ENCODE measurements around the gene PDGFD. TPM values are rescaled to one million over a fixed set of nuclear protein-coding genes. Genes with fewer than 3 reads are reported as not detected.

PDGFD gene
- total and polyA plus RNA-seq, 2 donors (not counting 1 experiment from before 2014, with no cell fraction given), result 1.3 TPM

DNA sequence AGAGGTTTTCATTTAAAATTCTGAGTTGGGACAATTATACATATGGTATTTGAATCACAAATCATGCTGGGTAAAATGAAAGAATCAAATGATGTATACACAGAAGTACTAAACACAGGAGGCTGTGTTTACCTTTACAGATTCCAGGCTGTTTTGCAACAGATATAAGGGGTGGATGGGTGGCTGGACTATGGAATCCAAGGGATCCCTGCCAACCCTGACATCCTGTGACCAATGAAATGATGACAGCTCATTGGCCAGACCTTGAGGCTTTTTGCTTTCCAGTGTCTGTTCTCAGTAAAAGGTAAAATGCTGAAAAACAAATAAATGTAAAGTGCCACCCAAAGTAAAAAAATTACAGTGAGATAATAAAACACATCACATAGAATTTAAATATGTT lies 130.8 kb downstream of the PDGFD start:
- Histone ChIP-seq H3K4me1 (ENCODE audit: control insufficient read depth, extremely low read depth, insufficient read depth, low read length) (no peaks in the 10 kb centered on the region), H2AFZ (ENCODE audit: low read length) (no peak overlapping the region), H3K79me2 (ENCODE audit: control insufficient read depth, insufficient read depth, low read length) (no peaks in the 10 kb centered on the region), H3K9ac (ENCODE audit: insufficient read depth, low read length) (no peak overlapping the region), H4K20me1 (ENCODE audit: control insufficient read depth, extremely low read depth, insufficient read depth, low read length) (no peaks in the 10 kb centered on the region), H3K4me2 (ENCODE audit: extremely low read depth, insufficient read depth, low read length) (no peak overlapping the region), H3K36me3 (ENCODE audit: control insufficient read depth, insufficient read depth, low read length) (no peaks in the 10 kb centered on the region), H3K27me3 (ENCODE audit: control insufficient read depth, insufficient read depth, low read length) (no peaks in the 10 kb centered on the region), H3K27ac (ENCODE audit: insufficient read depth, low read length) (no peak overlapping the region), H3K9me3 (ENCODE audit: control insufficient read depth, insufficient read depth, low read depth, low read length) (no peaks in the 10 kb centered on the region), H3K4me3 (replicated peaks in 1 of 4; ENCODE audit: control extremely low read depth in 1 of 4, insufficient read depth in 1 of 4, low read depth in 3 of 4, low read length in 4 of 4) (no peak overlapping the region)
- TF ChIP-seq, protein P1, sequence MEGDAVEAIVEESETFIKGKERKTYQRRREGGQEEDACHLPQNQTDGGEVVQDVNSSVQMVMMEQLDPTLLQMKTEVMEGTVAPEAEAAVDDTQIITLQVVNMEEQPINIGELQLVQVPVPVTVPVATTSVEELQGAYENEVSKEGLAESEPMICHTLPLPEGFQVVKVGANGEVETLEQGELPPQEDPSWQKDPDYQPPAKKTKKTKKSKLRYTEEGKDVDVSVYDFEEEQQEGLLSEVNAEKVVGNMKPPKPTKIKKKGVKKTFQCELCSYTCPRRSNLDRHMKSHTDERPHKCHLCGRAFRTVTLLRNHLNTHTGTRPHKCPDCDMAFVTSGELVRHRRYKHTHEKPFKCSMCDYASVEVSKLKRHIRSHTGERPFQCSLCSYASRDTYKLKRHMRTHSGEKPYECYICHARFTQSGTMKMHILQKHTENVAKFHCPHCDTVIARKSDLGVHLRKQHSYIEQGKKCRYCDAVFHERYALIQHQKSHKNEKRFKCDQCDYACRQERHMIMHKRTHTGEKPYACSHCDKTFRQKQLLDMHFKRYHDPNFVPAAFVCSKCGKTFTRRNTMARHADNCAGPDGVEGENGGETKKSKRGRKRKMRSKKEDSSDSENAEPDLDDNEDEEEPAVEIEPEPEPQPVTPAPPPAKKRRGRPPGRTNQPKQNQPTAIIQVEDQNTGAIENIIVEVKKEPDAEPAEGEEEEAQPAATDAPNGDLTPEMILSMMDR (conservative IDR thresholded peaks at IDR 0.05 in 1 of 2, IDR thresholded peaks at IDR 0.05 in 1 of 2; ENCODE audit: low read depth in 1 of 2, low read length in 2 of 2), result no peak
- TF ChIP-seq EZH2 (IDR thresholded peaks at IDR 0.05; ENCODE audit: low read length, missing control alignments), result no peak
- DNase-seq (ENCODE audit: low read depth in 2 of 2), result peak; percentile 81 to 87

DNA sequence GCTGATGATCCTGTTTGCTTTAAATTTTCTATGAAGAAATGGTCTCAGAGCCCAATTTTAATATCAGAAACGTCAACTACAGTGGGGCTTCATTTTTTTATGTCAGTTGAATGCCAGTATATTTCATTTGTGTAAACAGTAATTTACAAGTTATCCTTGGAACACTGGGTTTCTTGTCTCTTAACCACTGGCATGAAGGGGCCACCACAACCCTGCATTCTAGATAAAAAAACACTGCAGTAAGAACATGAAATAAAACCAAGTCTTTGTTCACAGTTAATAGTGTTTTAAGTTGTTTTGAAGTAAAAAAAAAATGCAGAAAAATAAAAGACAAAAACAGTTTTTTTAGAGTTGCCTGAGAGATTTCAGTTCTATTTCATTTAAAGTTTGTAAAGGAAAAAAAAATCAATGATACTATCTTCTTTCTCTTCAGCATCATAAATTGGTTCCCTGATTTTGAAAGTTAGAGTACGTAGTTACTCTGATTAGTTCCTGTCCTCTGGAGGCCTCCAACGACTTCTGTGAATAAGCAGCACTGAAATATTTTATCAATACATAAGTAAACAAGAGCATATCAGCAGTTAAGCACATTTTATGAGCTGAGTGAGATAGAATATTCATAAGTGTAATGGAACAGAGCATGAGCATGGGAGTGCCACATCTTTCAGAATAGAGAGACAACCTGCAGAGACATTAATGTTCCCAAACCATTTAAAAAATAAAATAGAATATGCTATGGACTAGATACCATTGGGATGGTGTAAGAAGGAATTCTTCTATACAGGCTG lies 135.3 kb downstream of the PDGFD start:
- H4K20me1 ChIP-seq (ENCODE audit: control insufficient read depth, extremely low read depth, insufficient read depth, low read length), result no peaks in the 10 kb centered on the region
- H3K4me1 ChIP-seq (ENCODE audit: control insufficient read depth, extremely low read depth, insufficient read depth, low read length), result no peaks in the 10 kb centered on the region
- no peak overlapping the region for H3K27ac ChIP-seq (ENCODE audit: insufficient read depth, low read length)
- H3K27me3 ChIP-seq (ENCODE audit: control insufficient read depth, insufficient read depth, low read length), result no peaks in the 10 kb centered on the region
- H3K9ac ChIP-seq (ENCODE audit: insufficient read depth, low read length), result no peak overlapping the region
- H3K79me2 ChIP-seq (ENCODE audit: control insufficient read depth, insufficient read depth, low read length), result no peaks in the 10 kb centered on the region
- no peak for TF ChIP-seq EZH2 (IDR thresholded peaks at IDR 0.05; ENCODE audit: low read length, missing control alignments)
- TF ChIP-seq, protein P1 (conservative IDR thresholded peaks at IDR 0.05 in 1 of 2, IDR thresholded peaks at IDR 0.05 in 1 of 2; ENCODE audit: low read depth in 1 of 2, low read length in 2 of 2), result no peak
- DNase-seq (ENCODE audit: low read depth in 2 of 2), result peak; percentile 29 to 59
- H2AFZ ChIP-seq (ENCODE audit: low read length), result no peak overlapping the region
- no peaks in the 10 kb centered on the region for H3K36me3 ChIP-seq (ENCODE audit: control insufficient read depth, insufficient read depth, low read length)
- no peaks in the 10 kb centered on the region for H3K9me3 ChIP-seq (ENCODE audit: control insufficient read depth, insufficient read depth, low read depth, low read length)
- H3K4me2 ChIP-seq (ENCODE audit: extremely low read depth, insufficient read depth, low read length), result no peak overlapping the region
- no peak overlapping the region for H3K4me3 ChIP-seq (replicated peaks in 1 of 4; ENCODE audit: control extremely low read depth in 1 of 4, insufficient read depth in 1 of 4, low read depth in 3 of 4, low read length in 4 of 4)

GRCh38 chr11:104024572-104024971 lies 139.4 kb downstream of the PDGFD start:
- Histone ChIP-seq H4K20me1 (ENCODE audit: control insufficient read depth, extremely low read depth, insufficient read depth, low read length) (no peaks in the 10 kb centered on the region), H2AFZ (ENCODE audit: low read length) (no peak overlapping the region), H3K9me3 (ENCODE audit: control insufficient read depth, insufficient read depth, low read depth, low read length) (no peaks in the 10 kb centered on the region), H3K36me3 (ENCODE audit: control insufficient read depth, insufficient read depth, low read length) (no peaks in the 10 kb centered on the region), H3K4me2 (ENCODE audit: extremely low read depth, insufficient read depth, low read length) (no peak overlapping the region), H3K4me3 (replicated peaks in 1 of 4; ENCODE audit: control extremely low read depth in 1 of 4, insufficient read depth in 1 of 4, low read depth in 3 of 4, low read length in 4 of 4) (no peak overlapping the region), H3K9ac (ENCODE audit: insufficient read depth, low read length) (no peak overlapping the region), H3K79me2 (ENCODE audit: control insufficient read depth, insufficient read depth, low read length) (no peaks in the 10 kb centered on the region), H3K4me1 (ENCODE audit: control insufficient read depth, extremely low read depth, insufficient read depth, low read length) (no peaks in the 10 kb centered on the region), H3K27me3 (ENCODE audit: control insufficient read depth, insufficient read depth, low read length) (no peaks in the 10 kb centered on the region), H3K27ac (ENCODE audit: insufficient read depth, low read length) (no peak overlapping the region)
- TF ChIP-seq EZH2 (IDR thresholded peaks at IDR 0.05; ENCODE audit: low read length, missing control alignments), result no peak
- TF ChIP-seq, protein P1 (conservative IDR thresholded peaks at IDR 0.05 in 1 of 2, IDR thresholded peaks at IDR 0.05 in 1 of 2; ENCODE audit: low read depth in 1 of 2, low read length in 2 of 2), result no peak
- no peak for DNase-seq (ENCODE audit: low read depth in 2 of 2)
